A549 (cell line): ENCODE results near the gene HNF4A. TPM values are rescaled to one million over a fixed set of nuclear protein-coding genes. Genes with fewer than 3 reads are reported as not detected.
"Not testable (repeated sequence)": the region's sequence is repeated elsewhere in the genome, so short reads cannot be mapped to it uniquely, and the experiment has no call there.

ENCODE experiments used
- ATAC-seq, 2 experiments: fragments of 200-7000 bp in 1 of 2; fragments of >200 bp in 1 of 2; cut with Nextera tagmentation in 1 of 2; cut with Tn5 transposase in 1 of 2; 3 replicates each; pipeline versions ENCODE4 v1.8.0 to v1.9.1; 2018 to 2020; ENCODE audit warnings: mild to moderate bottlenecking in 1 of 2, moderate library complexity in 1 of 2
- CTCF ChIA-PET: fragments of 300-600 bp; sonication (Branson Sonifier 250); formaldehyde crosslinking; extraction: SDS; loops from one replicate; lab custom pipeline; 2021; ENCODE audit warnings: antibody characterized with exemption, inconsistent platforms; lab: Yijun Ruan, JAX
- POLR2A ChIA-PET: fragments of 350-600 bp; formaldehyde crosslinking; extraction: SDS; loops from one replicate; lab custom pipeline; 2021; ENCODE audit warnings: antibody characterized with exemption, inconsistent platforms; lab: Yijun Ruan, JAX
- DNase-seq, 2 experiments: peaks; one replicate each; pipeline versions ENCODE4 v3.0.0 to v3.0.0-alpha.2; 2011 to 2016; ENCODE audit warnings: low read depth in 1 of 2, low spot score in 1 of 2
- FAIRE-seq: peaks from 2 replicates; lab custom pipeline; 2011; peaks lifted over from hg19 to GRCh38; lab: Jason Lieb, UNC
- H3K27ac ChIP-seq, 2 experiments: fragments of >200 bp; sonication (Bioruptor Twin); formaldehyde crosslinking; 3 replicates each; pipeline ENCODE4 v1.5.1; 2016 to 2017
- H3K4me1 ChIP-seq: fragments of >200 bp; sonication (Bioruptor Twin); formaldehyde crosslinking; 3 replicates; pipeline ENCODE4 v1.6.1; 2016
- H3K4me2 ChIP-seq: fragments of >200 bp; sonication (Bioruptor Twin); formaldehyde crosslinking; 3 replicates; pipeline ENCODE4 v1.6.1; 2016
- H3K4me3 ChIP-seq: fragments of >200 bp; sonication (Bioruptor Twin); formaldehyde crosslinking; 3 replicates; pipeline ENCODE4 v1.5.1; 2016
- H3K9me3 ChIP-seq: fragments of >200 bp; sonication (Bioruptor Twin); formaldehyde crosslinking; 3 replicates; pipeline ENCODE4 v1.6.1; 2016
- CBX2 ChIP-seq: fragments of 200-600 bp; sonication (generic); IDR thresholded peaks from 2 replicates; pipeline ENCODE4 v1.6.1; 2016; ENCODE audit warnings: low read depth, mild to moderate bottlenecking, borderline replicate concordance
- CEBPB ChIP-seq, 2 experiments: fragments of >200 bp in 1 of 2; sonication (Bioruptor Twin) in 1 of 2; formaldehyde crosslinking in 1 of 2; IDR thresholded peaks; 2 replicates each; pipeline ENCODE4 v1.6.1; 2012 to 2016
- EHF ChIP-seq: fragments of 250-450 bp; sonication (Bioruptor Pico); IDR thresholded peaks from 2 replicates; pipeline ENCODE4 v1.5.0; 2020; ENCODE audit warnings: mild to moderate bottlenecking
- ELK1 ChIP-seq: fragments of 150-350 bp; IDR thresholded peaks from 2 replicates; pipeline ENCODE4 v1.6.1; 2014; ENCODE audit warnings: low read depth, mild to moderate bottlenecking, low read length
- ESRRA ChIP-seq: fragments of 150-350 bp; IDR thresholded peaks from 2 replicates; pipeline ENCODE4 v1.6.1; 2014; ENCODE audit warnings: mild to moderate bottlenecking, low read length, borderline replicate concordance
- KDM5A ChIP-seq: fragments of 200-600 bp; sonication (generic); IDR thresholded peaks from 2 replicates; pipeline ENCODE4 v1.6.1; 2016; ENCODE audit warnings: antibody characterized with exemption, mild to moderate bottlenecking
- MAX ChIP-seq: IDR thresholded peaks from 2 replicates; pipeline ENCODE4 v1.6.1; 2012
- MAZ ChIP-seq: fragments of 150-350 bp; IDR thresholded peaks from 2 replicates; pipeline ENCODE4 v1.6.1; 2014; ENCODE audit warnings: antibody characterized with exemption, low read depth, low read length, borderline replicate concordance
- RAD21 ChIP-seq, 2 experiments: fragments of >200 bp in 1 of 2; sonication (Bioruptor Twin) in 1 of 2; formaldehyde crosslinking in 1 of 2; IDR thresholded peaks in 1 of 2; conservative IDR thresholded peaks in 1 of 2; 2 replicates in 1 of 2; 3 replicates in 1 of 2; pipeline ENCODE4 v1.6.1; 2012 to 2018; ENCODE audit warnings: inconsistent platforms in 1 of 2
- SMC3 ChIP-seq: fragments of >200 bp; sonication (Bioruptor Twin); formaldehyde crosslinking; IDR thresholded peaks from 3 replicates; pipeline ENCODE4 v1.6.1; 2018; ENCODE audit warnings: inconsistent platforms
- SREBF2 ChIP-seq: fragments of 450-650 bp; IDR thresholded peaks from 2 replicates; pipeline ENCODE4 v1.6.1; 2014; ENCODE audit warnings: mild to moderate bottlenecking, moderate library complexity
- TP53 ChIP-seq: fragments of 250-450 bp; sonication (Bioruptor Pico); IDR thresholded peaks from 2 replicates; pipeline ENCODE4 v1.5.0; 2021; ENCODE audit warnings: mild to moderate bottlenecking, moderate library complexity
- ZFP36 ChIP-seq: fragments of 450-650 bp; IDR thresholded peaks from 2 replicates; pipeline ENCODE4 v1.6.1; 2014; ENCODE audit warnings: borderline replicate concordance; ENCODE audit not compliant: partially characterized antibody
- WGBS: methylation state at CpG from one replicate; pipeline ENCODE4 v1.1.6; 2017; ENCODE audit errors: missing lambda C conversion rate; 5-methylcytosine and 5-hydroxymethylcytosine counted together
- polyA plus RNA-seq, 4 experiments: library from polyadenylated mRNA; depleted of rRNA in 3 of 4; stranded (reverse); fragments of >200 nt; fragmentation: RNase III in 1 of 4; extraction: RNeasy Plus Mini Kit Qiagen cat#74134 plus additional on column Dnase treatment in 1 of 4; gene quantifications; 2 replicates in 3 of 4; 3 replicates in 1 of 4; pipeline ENCODE4 v1.2.3, GENCODE V29; 2011 to 2017
- TF ChIP-seq, protein P1 (sequence below): fragments of 450-650 bp; IDR thresholded peaks from 2 replicates; pipeline ENCODE4 v1.6.1; 2014; ENCODE audit warnings: antibody characterized with exemption
- TF ChIP-seq, protein P2 (sequence below): IDR thresholded peaks from 2 replicates; pipeline ENCODE4 v1.6.1; 2012
- TF ChIP-seq, protein P3 (sequence below): IDR thresholded peaks from 2 replicates; pipeline ENCODE4 v1.6.1; 2012; ENCODE audit warnings: low read depth, borderline replicate concordance
- TF ChIP-seq, protein P4 (sequence below): fragments of >200 bp; sonication (Bioruptor Twin); formaldehyde crosslinking; IDR thresholded peaks from 3 replicates; pipeline ENCODE4 v1.5.1; 2016

The HNF4A gene
- polyA plus RNA-seq, 2 of the 4 experiments (the other 2 are of a cell fraction) = 20.0 to 26.2 TPM

- ATAC-seq (no peak), FAIRE-seq (no peak)
- H3K4me3 ChIP-seq = no peak overlapping the region
- peaks cover 6% of the 10 kb centered on the region; the same call in 2 of the 3 replicates for H3K4me1 ChIP-seq
- H3K4me2 ChIP-seq = no peak overlapping the region
- no peaks in the 10 kb centered on the region for H3K9me3 ChIP-seq
- WGBS = 55% methylated on average over 5 of the region's 5 CpGs
- TF ChIP-seq ELK1 (no peak), TP53 (no peak), CBX2 (no peak), ZFP36 (no peak), MAX (no peak), SREBF2 (no peak), KDM5A (no peak), MAZ (no peak)
- TF ChIP-seq, protein P1, sequence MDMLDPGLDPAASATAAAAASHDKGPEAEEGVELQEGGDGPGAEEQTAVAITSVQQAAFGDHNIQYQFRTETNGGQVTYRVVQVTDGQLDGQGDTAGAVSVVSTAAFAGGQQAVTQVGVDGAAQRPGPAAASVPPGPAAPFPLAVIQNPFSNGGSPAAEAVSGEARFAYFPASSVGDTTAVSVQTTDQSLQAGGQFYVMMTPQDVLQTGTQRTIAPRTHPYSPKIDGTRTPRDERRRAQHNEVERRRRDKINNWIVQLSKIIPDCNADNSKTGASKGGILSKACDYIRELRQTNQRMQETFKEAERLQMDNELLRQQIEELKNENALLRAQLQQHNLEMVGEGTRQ = no peak
- TF ChIP-seq, protein P2, sequence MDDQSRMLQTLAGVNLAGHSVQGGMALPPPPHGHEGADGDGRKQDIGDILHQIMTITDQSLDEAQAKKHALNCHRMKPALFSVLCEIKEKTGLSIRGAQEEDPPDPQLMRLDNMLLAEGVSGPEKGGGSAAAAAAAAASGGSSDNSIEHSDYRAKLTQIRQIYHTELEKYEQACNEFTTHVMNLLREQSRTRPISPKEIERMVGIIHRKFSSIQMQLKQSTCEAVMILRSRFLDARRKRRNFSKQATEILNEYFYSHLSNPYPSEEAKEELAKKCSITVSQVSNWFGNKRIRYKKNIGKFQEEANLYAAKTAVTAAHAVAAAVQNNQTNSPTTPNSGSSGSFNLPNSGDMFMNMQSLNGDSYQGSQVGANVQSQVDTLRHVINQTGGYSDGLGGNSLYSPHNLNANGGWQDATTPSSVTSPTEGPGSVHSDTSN = no peak
- TF ChIP-seq, all 56 proteins: peak for 0
- CTCF ChIA-PET = interaction anchor here (1.0 to 23.5 kb wide), 18 partner anchors 9 to 353 kb away, joined by 3 to 440 read pairs (median 7); partner anchors contain the start of genes FITM2 and SERINC3
- POLR2A ChIA-PET = no interaction called here
- H3K27ac ChIP-seq = no peak overlapping the region
- no peak for DNase-seq
Measured at GRCh38 chr20:44470327-44470726, 114.8 kb downstream of the HNF4A start.

DNA sequence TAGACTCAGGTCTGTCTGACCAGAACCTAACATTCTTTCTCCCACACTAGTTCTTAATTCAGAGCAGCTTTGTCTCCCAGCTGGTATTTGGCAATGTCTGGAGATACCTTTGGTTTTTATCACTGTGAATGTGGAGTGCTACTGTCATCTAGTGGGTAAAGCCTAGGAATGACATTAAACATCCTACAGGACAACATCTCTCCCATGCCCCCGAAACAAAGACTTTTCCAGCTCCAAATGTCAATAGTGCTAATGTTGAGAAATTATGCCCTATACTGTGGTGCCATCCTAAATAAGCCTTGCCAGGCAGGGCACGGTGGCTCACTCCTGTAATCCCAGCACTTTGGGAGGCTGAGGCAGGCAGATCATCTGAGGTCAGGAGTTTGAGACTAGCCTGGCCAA, 116.0 kb downstream of the HNF4A start:
- H3K4me3 ChIP-seq = no peak overlapping the region
- DNase-seq = peak in 1 of 2 experiments; percentile 35
- no peak overlapping the region; a peak in 1 of 6 replicates for H3K27ac ChIP-seq
- TF ChIP-seq, protein P2 = no peak
- no peak for TF ChIP-seq ESRRA
- no peak for TF ChIP-seq CBX2
- peak; percentile 52 for TF ChIP-seq SMC3
- TF ChIP-seq CEBPB (IDR thresholded peaks at IDR 0.05) = peak in 1 of 2 experiments; percentile 30; a peak in 1 of 4 replicates
- TF ChIP-seq, protein P3, sequence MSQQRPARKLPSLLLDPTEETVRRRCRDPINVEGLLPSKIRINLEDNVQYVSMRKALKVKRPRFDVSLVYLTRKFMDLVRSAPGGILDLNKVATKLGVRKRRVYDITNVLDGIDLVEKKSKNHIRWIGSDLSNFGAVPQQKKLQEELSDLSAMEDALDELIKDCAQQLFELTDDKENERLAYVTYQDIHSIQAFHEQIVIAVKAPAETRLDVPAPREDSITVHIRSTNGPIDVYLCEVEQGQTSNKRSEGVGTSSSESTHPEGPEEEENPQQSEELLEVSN = no peak
- TF ChIP-seq, protein P4, sequence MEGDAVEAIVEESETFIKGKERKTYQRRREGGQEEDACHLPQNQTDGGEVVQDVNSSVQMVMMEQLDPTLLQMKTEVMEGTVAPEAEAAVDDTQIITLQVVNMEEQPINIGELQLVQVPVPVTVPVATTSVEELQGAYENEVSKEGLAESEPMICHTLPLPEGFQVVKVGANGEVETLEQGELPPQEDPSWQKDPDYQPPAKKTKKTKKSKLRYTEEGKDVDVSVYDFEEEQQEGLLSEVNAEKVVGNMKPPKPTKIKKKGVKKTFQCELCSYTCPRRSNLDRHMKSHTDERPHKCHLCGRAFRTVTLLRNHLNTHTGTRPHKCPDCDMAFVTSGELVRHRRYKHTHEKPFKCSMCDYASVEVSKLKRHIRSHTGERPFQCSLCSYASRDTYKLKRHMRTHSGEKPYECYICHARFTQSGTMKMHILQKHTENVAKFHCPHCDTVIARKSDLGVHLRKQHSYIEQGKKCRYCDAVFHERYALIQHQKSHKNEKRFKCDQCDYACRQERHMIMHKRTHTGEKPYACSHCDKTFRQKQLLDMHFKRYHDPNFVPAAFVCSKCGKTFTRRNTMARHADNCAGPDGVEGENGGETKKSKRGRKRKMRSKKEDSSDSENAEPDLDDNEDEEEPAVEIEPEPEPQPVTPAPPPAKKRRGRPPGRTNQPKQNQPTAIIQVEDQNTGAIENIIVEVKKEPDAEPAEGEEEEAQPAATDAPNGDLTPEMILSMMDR = peak; percentile 59
- TF ChIP-seq RAD21 (conservative IDR thresholded peaks at IDR 0.05 in 1 of 2, IDR thresholded peaks at IDR 0.05 in 1 of 2) = peak; percentile 76 to 79
- TF ChIP-seq EHF (CRISPR knock-in tag) = no peak
- TF ChIP-seq, all 56 proteins: peak for 4
- Histone ChIP-seq H3K4me1 (peaks cover 7% of the 10 kb centered on the region; the same call in 2 of the 3 replicates), H3K9me3 (no peaks in the 10 kb centered on the region), H3K4me2 (no peak overlapping the region)
- ChIA-PET POLR2A (no interaction called here), CTCF (interaction anchor here (0.6 to 23.5 kb wide), 43 partner anchors 8 to 357 kb away, joined by 3 to 440 read pairs (median 4); partner anchors contain the start of genes FITM2 and SERINC3)
- no peak for FAIRE-seq
- WGBS = 25% methylated on average over 2 of the region's 2 CpGs
- ATAC-seq = peak in 1 of 2 experiments; percentile 15; a peak in 3 of 6 replicates

GRCh38 chr20:44472283-44472682, 116.8 kb downstream of the HNF4A start:
- WGBS = 69% methylated on average over 9 of the region's 9 CpGs
- H3K4me1 ChIP-seq = peaks cover 15% of the 10 kb centered on the region; the same call in 2 of the 3 replicates
- DNase-seq, H3K4me3 ChIP-seq, FAIRE-seq, H3K27ac ChIP-seq, H3K9me3 ChIP-seq, H3K4me2 ChIP-seq, POLR2A ChIA-PET, ATAC-seq: not testable (repeated sequence)
- CTCF ChIA-PET = interaction anchor here (0.6 to 23.5 kb wide), 20 partner anchors 8 to 638 kb away, joined by 3 to 440 read pairs (median 5); partner anchors contain the start of genes FITM2 and JPH2
